H1 (cell line): ENCODE results near the gene DSC3. TPM values are rescaled to one million over a fixed set of nuclear protein-coding genes. Genes with fewer than 3 reads are reported as not detected.

Experiments
- CTCF ChIA-PET: fragments of 300-600 bp; sonication (Branson Sonifier 250); formaldehyde crosslinking; loops from one replicate; lab custom pipeline; 2021; ENCODE audit not compliant: partially characterized antibody; lab: Charles Lee
- POLR2A ChIA-PET: fragments of 300-600 bp; sonication (Branson Sonifier 250); formaldehyde crosslinking; loops from one replicate; lab custom pipeline; 2021; ENCODE audit warnings: inconsistent platforms; ENCODE audit not compliant: partially characterized antibody; lab: Charles Lee
- DNase-seq, 2 experiments: peaks; one replicate each; pipeline versions ENCODE4 v3.0.0 to v3.0.0-alpha.2; 2010 to 2022; ENCODE audit warnings: low spot score in 2 of 2, low read depth in 1 of 2, mixed read lengths in 1 of 2
- FAIRE-seq: peaks from 2 replicates; lab custom pipeline; 2011; peaks lifted over from hg19 to GRCh38; lab: Jason Lieb, UNC
- H2AFZ ChIP-seq: 2 replicates; pipeline ENCODE4 v1.8.1; 2012; ENCODE audit warnings: low read length, inconsistent platforms
- H2AK5ac ChIP-seq: 2 replicates; pipeline ENCODE4 v1.6.1; 2013; ENCODE audit warnings: low read depth, low read length
- H2BK120ac ChIP-seq: replicated peaks from 2 replicates; pipeline ENCODE3; 2013; ENCODE audit warnings: low read depth, low read length, inconsistent platforms
- H2BK12ac ChIP-seq: 2 replicates; pipeline ENCODE4 v1.6.1; 2013; ENCODE audit warnings: low read depth, low read length
- H2BK15ac ChIP-seq: 2 replicates; pipeline ENCODE4 v1.6.1; 2013; ENCODE audit warnings: low read length
- H2BK20ac ChIP-seq: 2 replicates; pipeline ENCODE4 v1.6.1; 2013; ENCODE audit warnings: low read length
- H2BK5ac ChIP-seq: 2 replicates; pipeline ENCODE4 v1.6.1; 2013; ENCODE audit warnings: low read depth, low read length
- H3K14ac ChIP-seq: 2 replicates; pipeline ENCODE4 v1.6.1; 2013; ENCODE audit warnings: inconsistent platforms; ENCODE audit not compliant: insufficient read length
- H3K18ac ChIP-seq: 2 replicates; pipeline ENCODE4 v1.6.1; 2013; ENCODE audit warnings: low read length; ENCODE audit errors: extremely low read depth
- H3K23ac ChIP-seq: 2 replicates; pipeline ENCODE4 v1.6.1; 2013; ENCODE audit warnings: inconsistent platforms; ENCODE audit not compliant: insufficient read length
- H3K23me2 ChIP-seq: 2 replicates; pipeline ENCODE4 v1.6.1; 2013; ENCODE audit warnings: low read depth, low read length
- H3K27ac ChIP-seq: 2 replicates; pipeline ENCODE4 v1.6.1; 2011; ENCODE audit warnings: low read depth, low read length, inconsistent platforms
- H3K27me3 ChIP-seq, 4 experiments: replicated peaks in 1 of 4; 1 replicate in 1 of 4; 2 replicates in 3 of 4; pipeline versions ENCODE4 v1.6.1 to v1.8.1; 2011 to 2013; ENCODE audit warnings: low read length in 3 of 4, mild to moderate bottlenecking in 3 of 4, inconsistent platforms in 2 of 4, mixed read lengths in 2 of 4, moderate library complexity in 1 of 4; ENCODE audit not compliant: control insufficient read depth in 3 of 4, insufficient read depth in 3 of 4; ENCODE audit errors: extremely low read depth in 1 of 4
- H3K36me3 ChIP-seq, 4 experiments: 2 replicates each; pipeline versions ENCODE4 v1.6.1 to v1.8.1; 2011 to 2013; ENCODE audit warnings: mild to moderate bottlenecking in 4 of 4, low read length in 3 of 4, moderate library complexity in 2 of 4, control low read depth in 1 of 4, inconsistent platforms in 1 of 4; ENCODE audit not compliant: insufficient read depth in 4 of 4, control insufficient read depth in 2 of 4
- H3K4ac ChIP-seq: replicated peaks from 2 replicates; pipeline ENCODE3; 2013; ENCODE audit warnings: low read length, low read depth, mixed read lengths, inconsistent platforms; ENCODE audit not compliant: insufficient read length
- H3K4me1 ChIP-seq, 4 experiments: replicated peaks in 1 of 4; 1 replicate in 1 of 4; 2 replicates in 3 of 4; pipeline versions ENCODE4 v1.6.1 to v1.8.1; 2011 to 2013; ENCODE audit warnings: low read length in 3 of 4, inconsistent platforms in 2 of 4, mixed read lengths in 1 of 4; ENCODE audit not compliant: insufficient read depth in 4 of 4, control insufficient read depth in 3 of 4
- H3K4me2 ChIP-seq, 2 experiments: 2 replicates each; pipeline versions ENCODE4 v1.6.1 to v1.8.1; 2011 to 2013; ENCODE audit warnings: low read depth in 2 of 2, low read length in 2 of 2, control low read depth in 1 of 2, inconsistent platforms in 1 of 2, mild to moderate bottlenecking in 1 of 2; ENCODE audit not compliant: insufficient read depth in 1 of 2
- H3K4me3 ChIP-seq, 4 experiments: fragments of 200-600, 300-600 bp in 1 of 4; sonication (generic), shearing (Covaris generic), sonication (Bioruptor Twin) in 1 of 4; 2 replicates each; pipeline versions ENCODE4 v1.5.1 to v1.8.1; 2011 to 2016; ENCODE audit warnings: low read length in 4 of 4, low read depth in 3 of 4, control low read depth in 2 of 4, inconsistent platforms in 2 of 4, mild to moderate bottlenecking in 2 of 4, mixed read lengths in 1 of 4, moderate library complexity in 1 of 4; ENCODE audit not compliant: insufficient read depth in 2 of 4; ENCODE audit errors: extremely low read depth in 1 of 4
- H3K56ac ChIP-seq: replicated peaks from 2 replicates; pipeline ENCODE3; 2013; ENCODE audit warnings: low read depth, mild to moderate bottlenecking, mixed read lengths, low read length, inconsistent platforms; ENCODE audit not compliant: insufficient read length
- H3K79me1 ChIP-seq: 2 replicates; pipeline ENCODE4 v1.6.1; 2013; ENCODE audit warnings: low read depth, low read length, control low read depth
- H3K79me2 ChIP-seq, 2 experiments: 2 replicates each; pipeline versions ENCODE4 v1.6.1 to v1.8.1; 2012 to 2013; ENCODE audit warnings: low read length in 2 of 2, mild to moderate bottlenecking in 2 of 2, inconsistent platforms in 1 of 2; ENCODE audit not compliant: insufficient read depth in 2 of 2, control insufficient read depth in 1 of 2
- H3K9ac ChIP-seq, 4 experiments: replicated peaks in 1 of 4; 1 replicate in 1 of 4; 2 replicates in 3 of 4; pipeline versions ENCODE4 v1.6.1 to v1.8.1; 2011 to 2013; ENCODE audit warnings: low read depth in 3 of 4, low read length in 3 of 4, control low read depth in 2 of 4, mild to moderate bottlenecking in 2 of 4, moderate library complexity in 2 of 4, inconsistent platforms in 1 of 4; ENCODE audit errors: extremely low read depth in 1 of 4
- H3K9me3 ChIP-seq, 2 experiments: 2 replicates each; pipeline versions ENCODE4 v1.6.1 to v1.8.1; 2012 to 2013; ENCODE audit warnings: mild to moderate bottlenecking in 2 of 2, moderate library complexity in 2 of 2, control low read depth in 1 of 2, inconsistent platforms in 1 of 2, low read depth in 1 of 2, low read length in 1 of 2, mixed read lengths in 1 of 2; ENCODE audit not compliant: insufficient read depth in 2 of 2
- H4K20me1 ChIP-seq, 2 experiments: replicated peaks in 1 of 2; 2 replicates each; pipeline versions ENCODE3 to v1.8.1; 2011 to 2013; ENCODE audit warnings: inconsistent platforms in 2 of 2, low read length in 2 of 2, mild to moderate bottlenecking in 1 of 2; ENCODE audit not compliant: insufficient read depth in 2 of 2, control insufficient read depth in 1 of 2
- H4K5ac ChIP-seq: 2 replicates; pipeline ENCODE4 v1.6.1; 2013; ENCODE audit warnings: low read length, low read depth, mixed read lengths, inconsistent platforms; ENCODE audit not compliant: insufficient read length
- H4K8ac ChIP-seq: 2 replicates; pipeline ENCODE4 v1.8.0; 2013; ENCODE audit warnings: mild to moderate bottlenecking, moderate library complexity, low read length, inconsistent platforms; ENCODE audit not compliant: insufficient read depth; ENCODE audit errors: extremely low read depth
- H4K91ac ChIP-seq: replicated peaks from 2 replicates; pipeline ENCODE3; 2013; ENCODE audit warnings: low read length, mixed read lengths, inconsistent platforms; ENCODE audit not compliant: insufficient read length
- CBX5 ChIP-seq: fragments of 300-800, 300-1000 bp; sonication (generic); IDR thresholded peaks from 2 replicates; pipeline ENCODE4 v1.7.1; 2016; ENCODE audit warnings: antibody characterized with exemption, low read length, low read depth
- KDM4A ChIP-seq: IDR thresholded peaks from one replicate; pipeline ENCODE4 v1.7.1; 2012; ENCODE audit warnings: low read depth, mild to moderate bottlenecking, moderate library complexity, low read length, inconsistent platforms; ENCODE audit not compliant: severe bottlenecking
- NRF1 ChIP-seq: IDR thresholded peaks from 2 replicates; pipeline ENCODE4 v1.6.1; 2011; ENCODE audit warnings: mild to moderate bottlenecking, low read depth, low read length, improper control_type of control experiment
- PHF8 ChIP-seq: fragments of 200-600 bp; sonication (generic); conservative IDR thresholded peaks from 2 replicates; pipeline ENCODE4 v1.7.1; 2012; ENCODE audit warnings: low read depth, mild to moderate bottlenecking, inconsistent platforms, low read length, moderate library complexity
- POLR2A ChIP-seq, 2 experiments: IDR thresholded peaks; 1 replicate in 1 of 2; 2 replicates in 1 of 2; pipeline ENCODE4 v1.6.1; 2011; ENCODE audit warnings: low read depth in 2 of 2, low read length in 2 of 2, mild to moderate bottlenecking in 2 of 2; ENCODE audit errors: control extremely low read depth in 1 of 2
- ZNF274 ChIP-seq: IDR thresholded peaks from 2 replicates; pipeline ENCODE4 v1.7.0; 2012; ENCODE audit warnings: low read length, borderline replicate concordance; ENCODE audit errors: extremely low read depth
- WGBS, 2 experiments: shearing (Covaris generic) in 1 of 2; methylation state at CpG; one replicate each; pipeline versions ENCODE4 v1.1.6 to v1.1.7; 2013 to 2015; ENCODE audit warnings: low lambda C conversion rate in 2 of 2, mixed read lengths in 2 of 2, inconsistent platforms in 1 of 2, low coverage in 1 of 2, missing lambda C conversion rate in 1 of 2; ENCODE audit not compliant: insufficient replicate concordance in 2 of 2, insufficient coverage in 1 of 2, insufficient read length in 1 of 2; ENCODE audit errors: extremely low coverage in 1 of 2, missing lambda C conversion rate in 1 of 2; 5-methylcytosine and 5-hydroxymethylcytosine counted together
- polyA plus RNA-seq, 7 experiments: library from polyadenylated mRNA; depleted of rRNA in 3 of 7; stranded (reverse) in 5 of 7; unstranded in 2 of 7; fragments of >200 nt in 5 of 7; fragments of 200-250 nt in 2 of 7; gene quantifications; 1 replicate in 5 of 7; 2 replicates in 1 of 7; 4 replicates in 1 of 7; pipeline versions ENCODE4 v1.2.1 to v1.2.3, GENCODE V29; 2011 to 2013; ENCODE audit warnings: missing spikeins in 2 of 7, mixed read lengths in 2 of 7
- total RNA-seq: library from RNA; stranded (reverse); fragmentation: NEBNext Ultra II Directional; extraction: Animal tissue kit (Norgen Biotek cat#: 25700); gene quantifications from 2 replicates; pipeline ENCODE4 v1.2.1, GENCODE V29; 2021

DSC3 gene
- total and polyA plus RNA-seq, 2 of the 8 experiments (the other 6 are each of a cell fraction or from before 2014, with no cell fraction given) = 0.70 to 3.7 TPM

GRCh38 chr18:31077878-31078277, 35.3 kb upstream of the DSC3 start:
- H2BK5ac ChIP-seq = no peak overlapping the region
- H3K36me3 ChIP-seq = peaks cover 4 to 46% (median 27%) of the 10 kb centered on the region in 4 experiments; a peak in 7 of 8 replicates
- FAIRE-seq = no peak
- no peaks in the 10 kb centered on the region; the same call in 1 of the 2 replicates for H3K23me2 ChIP-seq
- DNase-seq = no peak
- ChIA-PET POLR2A (no interaction called here), CTCF (no interaction called here)
- H3K18ac ChIP-seq = no peak overlapping the region
- H3K79me2 ChIP-seq = no peaks in the 10 kb centered on the region
- H3K23ac ChIP-seq = no peak overlapping the region
- H3K9me3 ChIP-seq = no peaks in the 10 kb centered on the region
- H2BK15ac ChIP-seq = no peak overlapping the region
- no peak overlapping the region for H3K27ac ChIP-seq
- H2BK20ac ChIP-seq = no peak overlapping the region
- H4K5ac ChIP-seq = no peak overlapping the region
- no peak overlapping the region for H2BK120ac ChIP-seq
- no peak overlapping the region for H4K8ac ChIP-seq
- no peak overlapping the region for H3K56ac ChIP-seq
- H3K4me2 ChIP-seq = no peak overlapping the region
- WGBS, 2 experiments = 92% methylated on average over 1 of the region's 1 CpG; no CpG with 5 or more reads in 1 of the 2 experiments
- H4K91ac ChIP-seq = no peak overlapping the region
- H4K20me1 ChIP-seq = no peaks in the 10 kb centered on the region
- H2AFZ ChIP-seq = no peak overlapping the region
- no peak overlapping the region for H3K4me3 ChIP-seq
- H3K4me1 ChIP-seq = no peaks in the 10 kb centered on the region
- TF ChIP-seq POLR2A (IDR thresholded peaks at IDR 0.05; ENCODE audit: control extremely low read depth in 1 of 2, low read depth in 2 of 2, low read length in 2 of 2) = no peak
- TF ChIP-seq PHF8 = no peak
- TF ChIP-seq CBX5 = no peak
- no peak for TF ChIP-seq ZNF274
- no peak for TF ChIP-seq KDM4A
- no peak for TF ChIP-seq NRF1
- H3K79me1 ChIP-seq = no peaks in the 10 kb centered on the region
- H3K27me3 ChIP-seq = no peaks in the 10 kb centered on the region
- H3K4ac ChIP-seq = no peak overlapping the region
- H3K9ac ChIP-seq = no peak overlapping the region
- H2AK5ac ChIP-seq = no peak overlapping the region
- H2BK12ac ChIP-seq = no peak overlapping the region
- no peak overlapping the region for H3K14ac ChIP-seq
